NCI-H1436 (cell line): ENCODE data around the gene PPFIA3.
"Not testable (repeated sequence)": the region's sequence is repeated elsewhere in the genome, so short reads cannot be mapped to it uniquely, and the experiment has no call there.

Experiments
- DNase-seq: peaks from one replicate; lab custom pipeline; 2025; lab: John Stamatoyannopoulos, UW

The PPFIA3 gene

GRCh38 chr19:49103331-49104085, 15.8 kb upstream of the PPFIA3 start:
- no peak for DNase-seq

- DNase-seq = no peak
These were observed 15.0 kb upstream of the PPFIA3 start for GRCh38 chr19:49104229-49104864.

- DNase-seq = no peak
These were observed 12.7 kb upstream of the PPFIA3 start for GRCh38 chr19:49106648-49107135.

- no peak for DNase-seq
These were observed 11.5 kb upstream of the PPFIA3 start for GRCh38 chr19:49107625-49108459.

GRCh38 chr19:49109051-49109450, 10.3 kb upstream of the PPFIA3 start:
- DNase-seq = no peak

- DNase-seq = no peak
These were observed 9.6 kb upstream of the PPFIA3 start for GRCh38 chr19:49109569-49110233.

GRCh38 chr19:49110567-49110966, 8.8 kb upstream of the PPFIA3 start:
- no peak for DNase-seq

- no peak for DNase-seq
These were observed 7.9 kb upstream of the PPFIA3 start for GRCh38 chr19:49111218-49111998.

- DNase-seq = peak; percentile 73
These were observed 5.3 kb upstream of the PPFIA3 start, which contains the start of gene LIN7B for GRCh38 chr19:49113762-49114629. Gene LIN7B (plus strand): TSS chr19:49114370. CDS start chr19:49114405, 35 bp downstream.

- DNase-seq = no peak
These were observed 4.5 kb upstream of the PPFIA3 start for GRCh38 chr19:49114630-49115363.

- DNase-seq = no peak
These were observed 2.8 kb upstream of the PPFIA3 start for GRCh38 chr19:49116544-49116943.

- DNase-seq = no peak
These were observed 1.4 kb upstream of the PPFIA3 start for GRCh38 chr19:49117677-49118564.

- peak; percentile 95 for DNase-seq
These were observed 556 bp upstream of the PPFIA3 start, which contains the start of gene C19orf73 for GRCh38 chr19:49118565-49119410. Gene C19orf73 (minus strand): TSS chr19:49119143. CDS start chr19:49119022, 121 bp downstream.

GRCh38 chr19:49120325-49120683, 960 bp downstream of the PPFIA3 start:
- DNase-seq = no peak

- DNase-seq = no peak
These were observed 1.5 kb downstream of the PPFIA3 start for GRCh38 chr19:49120868-49121267.

GRCh38 chr19:49121841-49122240, 2.5 kb downstream of the PPFIA3 start:
- not testable (repeated sequence) for DNase-seq

GRCh38 chr19:49123285-49123684, 3.9 kb downstream of the PPFIA3 start:
- not testable (repeated sequence) for DNase-seq
